Measurements from ENCODE around the gene NOP14.

Gene NOP14

DNA sequence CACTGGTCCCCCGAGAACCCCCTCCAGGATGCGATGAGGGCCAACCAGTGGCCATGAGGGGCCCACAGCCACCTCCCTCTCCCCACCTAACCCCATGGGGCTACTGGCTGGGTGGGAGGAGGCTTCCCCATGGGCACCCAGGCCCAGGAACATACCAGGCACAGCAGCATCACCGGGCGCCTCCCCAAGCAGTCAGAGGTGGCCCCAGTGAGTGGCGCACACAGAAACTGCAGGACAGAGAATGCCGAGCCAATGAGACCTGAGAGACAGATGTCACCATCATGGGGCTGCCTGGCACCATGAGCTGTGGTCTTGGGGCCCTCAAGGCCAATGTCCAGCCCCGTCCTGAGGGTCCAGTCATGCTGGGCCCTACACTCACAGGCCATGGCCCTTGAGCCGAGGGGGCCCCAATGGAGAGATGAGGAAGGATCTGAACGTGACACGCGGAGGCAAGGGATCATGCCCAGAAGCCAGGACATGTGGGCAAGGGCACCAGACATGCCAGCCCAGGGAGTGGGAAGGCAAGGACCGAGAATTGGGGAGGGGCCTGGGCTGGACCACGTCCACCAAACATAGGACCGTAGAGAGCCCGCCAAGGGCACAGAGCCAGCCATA is 30.1 kb downstream of the NOP14 start:
- FAIRE-seq (no peak), DNase-seq (ENCODE audit: insufficient read length, low spot score) (no peak)
- TF ChIP-seq POLR2AphosphoS5 (IDR thresholded peaks at IDR 0.05; ENCODE audit: low read depth, low read length) (no peak), PAX5 (IDR thresholded peaks at IDR 0.05; ENCODE audit: insufficient read depth, low read length, severe bottlenecking) (no peak), POLR2A (IDR thresholded peaks at IDR 0.05; ENCODE audit: low read depth, low read length) (no peak), TAF1 (IDR thresholded peaks at IDR 0.05; ENCODE audit: low read depth, low read length) (no peak), SPI1 (IDR thresholded peaks at IDR 0.05; ENCODE audit: low read depth, low read length) (no peak), POU2F2 (IDR thresholded peaks at IDR 0.05; ENCODE audit: low read depth, low read length) (no peak)

DNA sequence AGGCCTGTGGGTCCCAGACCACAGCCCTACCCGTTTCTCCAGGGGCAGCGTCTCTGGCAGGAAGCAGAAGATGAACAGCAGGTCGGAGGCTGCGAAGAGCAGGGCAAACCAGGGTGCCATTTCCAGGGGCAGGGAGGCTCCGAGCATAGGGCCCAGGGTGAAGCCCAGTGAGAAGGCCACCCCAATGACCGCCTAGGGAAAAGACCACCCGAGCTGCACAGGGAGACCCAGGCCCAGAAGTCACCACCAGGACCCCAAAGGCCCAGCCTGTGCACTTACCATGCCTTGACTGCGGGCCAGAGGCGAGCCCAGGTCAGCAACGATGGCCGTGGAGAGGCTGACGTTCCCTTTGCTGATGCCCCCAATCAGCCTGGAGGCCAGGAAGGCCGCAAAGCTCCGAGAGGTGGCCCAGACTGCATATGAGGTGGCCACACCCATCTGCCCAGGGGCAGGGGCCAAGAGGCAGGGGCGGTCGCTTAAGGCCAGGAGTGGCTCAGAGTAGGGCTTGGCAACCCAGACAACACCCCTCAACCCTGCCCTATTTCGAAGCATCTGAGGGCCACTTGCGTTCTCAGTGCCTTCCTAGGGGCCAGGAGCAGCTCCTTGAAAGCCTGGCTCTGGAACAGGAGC is 30.8 kb downstream of the NOP14 start:
- no peak for DNase-seq (ENCODE audit: insufficient read length, low spot score)
- peak; percentile 50 for FAIRE-seq
- TF ChIP-seq POLR2A (IDR thresholded peaks at IDR 0.05; ENCODE audit: low read depth, low read length) (no peak), TAF1 (IDR thresholded peaks at IDR 0.05; ENCODE audit: low read depth, low read length) (no peak), POU2F2 (IDR thresholded peaks at IDR 0.05; ENCODE audit: low read depth, low read length) (no peak), SPI1 (IDR thresholded peaks at IDR 0.05; ENCODE audit: low read depth, low read length) (no peak), POLR2AphosphoS5 (IDR thresholded peaks at IDR 0.05; ENCODE audit: low read depth, low read length) (no peak; the same call in 1 of the 2 replicates), PAX5 (IDR thresholded peaks at IDR 0.05; ENCODE audit: insufficient read depth, low read length, severe bottlenecking) (no peak)

- FAIRE-seq (peak; percentile 91), DNase-seq (ENCODE audit: insufficient read length, low spot score) (peak; percentile 76)
- peak; percentile 8; the same call in 1 of the 2 replicates for TF ChIP-seq POLR2AphosphoS5 (IDR thresholded peaks at IDR 0.05; ENCODE audit: low read depth, low read length)
- 0 out of 2 replicates have a peak, but pooled peaks have one; percentile 47 for TF ChIP-seq POU2F2 (IDR thresholded peaks at IDR 0.05; ENCODE audit: low read depth, low read length)
- TF ChIP-seq PAX5 (IDR thresholded peaks at IDR 0.05; ENCODE audit: insufficient read depth, low read length, severe bottlenecking) = peak; percentile 53
- no peak for TF ChIP-seq POLR2A (IDR thresholded peaks at IDR 0.05; ENCODE audit: low read depth, low read length)
- TF ChIP-seq SPI1 (IDR thresholded peaks at IDR 0.05; ENCODE audit: low read depth, low read length) = peak; percentile 47
- no peak for TF ChIP-seq TAF1 (IDR thresholded peaks at IDR 0.05; ENCODE audit: low read depth, low read length)
These were observed 31.5 kb downstream of the NOP14 start for GRCh38 chr4:2931512-2932301.

GRCh38 chr4:2930758-2931511 is 32.3 kb downstream of the NOP14 start:
- DNase-seq (ENCODE audit: insufficient read length, low spot score) (no peak), FAIRE-seq (no peak)
- no peak for TF ChIP-seq POLR2A (IDR thresholded peaks at IDR 0.05; ENCODE audit: low read depth, low read length)
- no peak for TF ChIP-seq POLR2AphosphoS5 (IDR thresholded peaks at IDR 0.05; ENCODE audit: low read depth, low read length)
- TF ChIP-seq PAX5 (IDR thresholded peaks at IDR 0.05; ENCODE audit: insufficient read depth, low read length, severe bottlenecking) = no peak
- no peak for TF ChIP-seq TAF1 (IDR thresholded peaks at IDR 0.05; ENCODE audit: low read depth, low read length)
- TF ChIP-seq SPI1 (IDR thresholded peaks at IDR 0.05; ENCODE audit: low read depth, low read length) = no peak
- no peak for TF ChIP-seq POU2F2 (IDR thresholded peaks at IDR 0.05; ENCODE audit: low read depth, low read length)

- no peak for FAIRE-seq
- no peak for DNase-seq (ENCODE audit: insufficient read length, low spot score)
- TF ChIP-seq POLR2AphosphoS5 (IDR thresholded peaks at IDR 0.05; ENCODE audit: low read depth, low read length) (no peak), PAX5 (IDR thresholded peaks at IDR 0.05; ENCODE audit: insufficient read depth, low read length, severe bottlenecking) (no peak)
These were observed 33.0 kb downstream of the NOP14 start for GRCh38 chr4:2930135-2930757.

DNA sequence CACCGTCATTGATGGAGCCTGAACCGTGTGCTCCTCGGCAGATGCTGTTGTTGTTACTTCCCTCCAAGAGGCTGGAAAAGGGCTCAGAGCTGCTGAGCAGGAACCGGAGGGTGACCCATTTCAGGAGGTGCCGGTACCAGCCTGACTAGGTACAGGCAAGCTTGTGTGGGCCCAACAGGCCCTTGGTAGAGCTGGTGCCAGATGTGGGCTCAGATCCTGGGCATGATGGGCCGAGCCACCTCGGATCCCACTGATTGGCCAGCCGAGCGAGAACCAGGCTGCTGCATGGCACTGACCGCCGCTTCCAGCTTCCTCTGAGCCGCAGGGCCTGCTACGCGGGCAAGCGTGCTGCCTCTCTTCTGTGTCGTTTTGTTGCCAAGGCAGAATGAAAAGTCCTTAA is 33.7 kb downstream of the NOP14 start:
- TF ChIP-seq PAX5 (IDR thresholded peaks at IDR 0.05; ENCODE audit: insufficient read depth, low read length, severe bottlenecking) (no peak), POLR2AphosphoS5 (IDR thresholded peaks at IDR 0.05; ENCODE audit: low read depth, low read length) (0 out of 2 replicates have a peak, but pooled peaks have one; percentile 6), POLR2A (IDR thresholded peaks at IDR 0.05; ENCODE audit: low read depth, low read length) (no peak)
- DNase-seq (ENCODE audit: insufficient read length, low spot score) (no peak), FAIRE-seq (no peak)

- no peak for TF ChIP-seq PAX5 (IDR thresholded peaks at IDR 0.05; ENCODE audit: insufficient read depth, low read length, severe bottlenecking)
- TF ChIP-seq POLR2A (IDR thresholded peaks at IDR 0.05; ENCODE audit: low read depth, low read length) = peak; percentile 41
- no peak for TF ChIP-seq POLR2AphosphoS5 (IDR thresholded peaks at IDR 0.05; ENCODE audit: low read depth, low read length)
- DNase-seq (ENCODE audit: insufficient read length, low spot score) (no peak), FAIRE-seq (no peak)
These were observed 34.7 kb downstream of the NOP14 start for GRCh38 chr4:2928242-2929176.

DNA sequence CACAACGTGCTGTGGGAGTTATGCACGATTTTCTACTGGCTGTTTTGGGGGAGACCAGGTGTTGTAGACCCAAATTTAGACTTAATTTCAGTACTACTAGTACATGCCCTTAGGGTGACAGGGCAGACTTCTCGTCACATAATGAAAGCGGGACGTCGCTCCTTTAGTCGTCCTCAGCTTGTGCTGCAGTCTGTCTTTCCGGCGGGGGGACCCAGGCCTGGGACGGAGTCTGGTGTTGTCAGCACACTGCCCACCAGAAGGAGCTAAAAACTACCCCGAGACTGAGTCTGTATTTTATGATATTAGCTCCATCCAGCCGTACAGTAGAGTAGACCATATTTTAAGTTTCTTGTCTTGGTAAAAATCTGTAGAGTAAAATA is 35.5 kb downstream of the NOP14 start:
- DNase-seq (ENCODE audit: insufficient read length, low spot score) (no peak), FAIRE-seq (no peak)
- TF ChIP-seq POLR2A (IDR thresholded peaks at IDR 0.05; ENCODE audit: low read depth, low read length) = no peak

Data from GM12891 (cell line).